RWPE2 (cell line): ENCODE measurements around the gene TLK2.

Experiments
- ATAC-seq: fragments of 200-7000 bp; cut with Tn5 transposase; 3 replicates; pipeline ENCODE4 v1.9.1; 2021; ENCODE audit warnings: low read depth
- DNase-seq: peaks from one replicate; pipeline ENCODE4 v3.0.0-alpha.2; 2020; ENCODE audit warnings: low spot score
- H3K27ac ChIP-seq: fragments of 450-650 bp; 2 replicates; pipeline ENCODE4 v1.5.1; 2017; ENCODE audit warnings: mild to moderate bottlenecking; ENCODE audit not compliant: poor library complexity, severe bottlenecking
- H3K27me3 ChIP-seq: fragments of 250-450 bp; sonication (Bioruptor Pico); 2 replicates; pipeline ENCODE4 v1.5.1; 2021; ENCODE audit warnings: mild to moderate bottlenecking, moderate library complexity; ENCODE audit not compliant: insufficient read depth, poor library complexity, severe bottlenecking
- H3K36me3 ChIP-seq: fragments of 250-450 bp; sonication (Bioruptor Pico); 2 replicates; pipeline ENCODE4 v1.5.1; 2020; ENCODE audit warnings: low read depth, mild to moderate bottlenecking, moderate library complexity
- H3K4me1 ChIP-seq: fragments of 250-450 bp; sonication (Bioruptor Pico); 2 replicates; pipeline ENCODE4 v1.5.1; 2021; ENCODE audit warnings: mild to moderate bottlenecking, moderate library complexity; ENCODE audit not compliant: insufficient read depth, poor library complexity, severe bottlenecking
- H3K4me3 ChIP-seq: fragments of 250-450 bp; sonication (Bioruptor Pico); 2 replicates; pipeline ENCODE4 v1.5.1; 2021; ENCODE audit warnings: mild to moderate bottlenecking, moderate library complexity; ENCODE audit not compliant: severe bottlenecking
- H3K9me3 ChIP-seq: fragments of 250-450 bp; sonication (Bioruptor Pico); 2 replicates; pipeline ENCODE4 v1.5.1; 2021; ENCODE audit warnings: mild to moderate bottlenecking, moderate library complexity; ENCODE audit not compliant: severe bottlenecking
- CTCF ChIP-seq: fragments of 450-650 bp; IDR thresholded peaks from one replicate; pipeline ENCODE4 v1.5.1; 2017; ENCODE audit warnings: mild to moderate bottlenecking, moderate library complexity; ENCODE audit not compliant: poor library complexity, severe bottlenecking

Gene TLK2

GRCh38 chr17:62662855-62663254 lies 184.2 kb downstream of the TLK2 start:
- no peaks in the 10 kb centered on the region for H3K27me3 ChIP-seq
- DNase-seq: no peak
- no peak overlapping the region for H3K27ac ChIP-seq
- ATAC-seq: no peak
- 0 out of 2 replicates have a peak, but pooled peaks cover 3% of the 10 kb centered on the region for H3K36me3 ChIP-seq
- peaks cover under 1% of the 10 kb centered on the region for H3K4me1 ChIP-seq
- H3K9me3 ChIP-seq: peaks cover 2% of the 10 kb centered on the region
- no peak overlapping the region for H3K4me3 ChIP-seq
- no peak for TF ChIP-seq CTCF
